ENCODE measurements around the gene IGFL2.

Gene IGFL2

GRCh38 chr19:46197314-46198070 lies 49.5 kb downstream of the IGFL2 start:
- DNase-seq (ENCODE audit: low spot score) (no peak), ATAC-seq (ENCODE audit: low read depth) (no peak)
- Histone ChIP-seq H3K27ac (ENCODE audit: poor library complexity, severe bottlenecking) (peak overlapping the region; percentile 93), H3K27me3 (ENCODE audit: insufficient read depth, poor library complexity, severe bottlenecking) (no peaks in the 10 kb centered on the region), H3K9me3 (ENCODE audit: severe bottlenecking) (no peaks in the 10 kb centered on the region), H3K4me1 (ENCODE audit: insufficient read depth, poor library complexity, severe bottlenecking) (peaks cover 45% of the 10 kb centered on the region), H3K36me3 (ENCODE audit: low read depth) (no peaks in the 10 kb centered on the region), H3K4me3 (ENCODE audit: severe bottlenecking) (no peak overlapping the region)
- TF ChIP-seq CTCF (IDR thresholded peaks at IDR 0.05; ENCODE audit: poor library complexity, severe bottlenecking), result no peak

- H3K9me3 ChIP-seq (ENCODE audit: severe bottlenecking), result no peaks in the 10 kb centered on the region
- H3K36me3 ChIP-seq (ENCODE audit: low read depth), result no peaks in the 10 kb centered on the region
- peaks cover 42% of the 10 kb centered on the region for H3K4me1 ChIP-seq (ENCODE audit: insufficient read depth, poor library complexity, severe bottlenecking)
- peak overlapping the region; percentile 93 for H3K27ac ChIP-seq (ENCODE audit: poor library complexity, severe bottlenecking)
- no peak overlapping the region for H3K4me3 ChIP-seq (ENCODE audit: severe bottlenecking)
- TF ChIP-seq CTCF (IDR thresholded peaks at IDR 0.05; ENCODE audit: poor library complexity, severe bottlenecking), result no peak
- peak; percentile 80 for ATAC-seq (ENCODE audit: low read depth)
- no peaks in the 10 kb centered on the region for H3K27me3 ChIP-seq (ENCODE audit: insufficient read depth, poor library complexity, severe bottlenecking)
- DNase-seq (ENCODE audit: low spot score), result no peak
These were observed 50.7 kb downstream of the IGFL2 start for GRCh38 chr19:46198756-46199155.

- Histone ChIP-seq H3K4me3 (ENCODE audit: severe bottlenecking) (no peak overlapping the region), H3K36me3 (ENCODE audit: low read depth) (no peaks in the 10 kb centered on the region), H3K27ac (ENCODE audit: poor library complexity, severe bottlenecking) (peak overlapping the region; percentile 93), H3K27me3 (ENCODE audit: insufficient read depth, poor library complexity, severe bottlenecking) (no peaks in the 10 kb centered on the region), H3K9me3 (ENCODE audit: severe bottlenecking) (no peaks in the 10 kb centered on the region), H3K4me1 (ENCODE audit: insufficient read depth, poor library complexity, severe bottlenecking) (peaks cover 48% of the 10 kb centered on the region)
- TF ChIP-seq CTCF (IDR thresholded peaks at IDR 0.05; ENCODE audit: poor library complexity, severe bottlenecking), result no peak
- ATAC-seq (ENCODE audit: low read depth) (no peak), DNase-seq (ENCODE audit: low spot score) (no peak)
These were observed 53.6 kb downstream of the IGFL2 start for GRCh38 chr19:46201454-46202310.

GRCh38 chr19:46202426-46202825 lies 54.4 kb downstream of the IGFL2 start:
- Histone ChIP-seq H3K36me3 (ENCODE audit: low read depth) (no peaks in the 10 kb centered on the region), H3K4me1 (ENCODE audit: insufficient read depth, poor library complexity, severe bottlenecking) (peaks cover 50% of the 10 kb centered on the region), H3K9me3 (ENCODE audit: severe bottlenecking) (no peaks in the 10 kb centered on the region), H3K4me3 (ENCODE audit: severe bottlenecking) (no peak overlapping the region), H3K27ac (ENCODE audit: poor library complexity, severe bottlenecking) (peak overlapping the region; percentile 93), H3K27me3 (ENCODE audit: insufficient read depth, poor library complexity, severe bottlenecking) (no peaks in the 10 kb centered on the region)
- DNase-seq (ENCODE audit: low spot score), result no peak
- ATAC-seq (ENCODE audit: low read depth), result no peak
- TF ChIP-seq CTCF (IDR thresholded peaks at IDR 0.05; ENCODE audit: poor library complexity, severe bottlenecking), result no peak

Data from RWPE2 (cell line).